Activated gamma-delta T cell (primary cell): ENCODE measurements around the gene SPOPL.

Source experiments
- DNase-seq: peaks from one replicate; lab custom pipeline; 2025; lab: John Stamatoyannopoulos, UW

Gene SPOPL

GRCh38 chr2:138600732-138601457 is 99.3 kb downstream of the SPOPL start:
- no peak for DNase-seq

GRCh38 chr2:138601458-138602165 is 100.0 kb downstream of the SPOPL start:
- no peak for DNase-seq

DNA sequence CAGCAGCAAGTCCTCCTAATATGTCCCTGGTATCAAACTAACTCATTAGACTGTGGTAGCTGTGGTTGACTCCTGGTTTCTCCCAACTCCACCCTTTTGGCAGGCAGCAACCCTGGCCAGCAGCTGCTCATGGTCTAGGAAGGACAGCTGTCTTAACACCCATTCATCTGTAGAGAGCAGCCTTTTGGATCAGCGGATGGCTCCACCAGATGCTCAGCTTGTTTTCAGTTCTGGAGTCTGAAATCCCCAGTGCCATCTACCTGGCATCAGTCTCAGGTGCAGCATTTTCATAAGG is 100.5 kb downstream of the SPOPL start:
- DNase-seq = no peak

DNA sequence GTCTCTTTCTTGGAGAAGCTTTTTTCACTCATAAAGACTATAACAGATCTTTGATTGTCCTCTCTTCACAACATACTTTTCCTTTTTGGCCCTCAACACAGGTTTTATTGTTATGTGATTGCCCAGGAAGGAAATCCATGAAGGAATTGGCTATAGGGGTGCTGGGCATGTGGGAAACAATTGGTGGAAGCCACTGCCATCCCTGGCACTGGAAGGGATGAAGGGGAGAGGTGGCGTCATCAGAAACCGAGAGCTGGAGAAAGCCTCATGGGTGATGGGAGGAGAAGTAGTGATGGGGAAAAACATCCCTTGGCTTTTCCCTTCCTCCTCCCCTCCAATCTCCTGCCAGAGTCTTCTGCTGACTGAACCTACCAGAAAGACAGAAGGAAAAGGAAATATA is 106.2 kb downstream of the SPOPL start:
- no peak for DNase-seq

DNA sequence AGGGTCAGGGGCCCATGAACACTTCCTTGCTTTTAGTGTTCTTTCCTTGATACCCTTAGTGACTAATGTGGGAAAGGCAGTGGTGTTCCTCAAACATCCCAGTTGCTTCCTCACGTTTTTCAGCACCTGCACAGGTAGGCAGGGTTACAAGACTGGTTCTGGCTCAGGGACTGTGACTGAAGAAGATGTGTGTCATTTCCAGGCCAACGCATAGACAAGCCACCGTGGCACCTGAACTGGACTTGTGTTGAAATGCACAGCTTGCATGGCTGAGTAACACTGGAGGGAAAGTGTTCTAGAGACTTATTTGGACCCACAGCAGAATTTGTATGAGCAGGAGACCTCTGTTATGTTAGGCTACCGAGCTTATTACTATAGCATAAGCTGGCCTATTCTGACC is 107.9 kb downstream of the SPOPL start:
- DNase-seq = no peak

- DNase-seq = no peak
Observed at GRCh38 chr2:138610201-138610953, 108.8 kb downstream of the SPOPL start.

DNA sequence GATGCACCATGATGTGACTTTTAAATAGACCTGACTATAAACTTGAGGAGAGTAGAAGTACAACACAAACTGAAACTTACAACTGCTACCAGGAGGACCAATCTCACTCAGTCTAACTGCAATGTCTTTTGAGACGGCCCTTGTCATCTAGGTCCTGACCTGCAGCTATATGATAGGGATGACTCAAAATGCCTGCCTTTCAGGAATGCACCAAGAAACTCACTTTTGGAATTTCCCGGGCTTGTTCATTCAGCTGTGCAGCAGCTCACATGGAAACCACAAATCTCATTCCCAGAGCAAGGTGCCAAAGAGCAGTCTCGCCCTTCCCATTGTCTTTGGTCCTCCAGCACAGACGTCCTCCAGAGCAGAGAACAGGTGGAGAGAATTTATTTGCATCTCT is 113.7 kb downstream of the SPOPL start:
- no peak for DNase-seq

- DNase-seq = no peak
Observed at GRCh38 chr2:138617026-138617425, 115.5 kb downstream of the SPOPL start.

- DNase-seq = no peak
Observed at GRCh38 chr2:138618971-138619370, 117.4 kb downstream of the SPOPL start.

DNA sequence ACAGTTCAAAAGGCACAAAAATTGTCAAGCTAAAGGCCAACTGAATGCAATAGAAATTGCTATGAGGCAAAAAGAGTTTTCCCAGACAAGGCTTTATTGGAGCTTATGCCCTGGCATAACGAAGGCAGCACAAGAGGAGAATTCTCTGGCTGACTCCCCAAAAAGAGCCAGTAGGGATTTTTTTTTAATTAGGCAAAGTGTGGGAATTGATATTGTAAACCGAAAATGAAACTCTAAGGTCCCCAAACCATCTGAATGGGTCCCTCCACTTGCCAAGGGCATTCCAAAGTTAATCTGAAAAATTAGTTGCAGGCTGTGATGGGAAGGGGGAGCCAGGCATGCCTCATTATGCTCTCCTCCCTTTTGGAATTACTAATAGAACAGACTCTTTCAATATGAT is 118.9 kb downstream of the SPOPL start:
- no peak for DNase-seq

DNA sequence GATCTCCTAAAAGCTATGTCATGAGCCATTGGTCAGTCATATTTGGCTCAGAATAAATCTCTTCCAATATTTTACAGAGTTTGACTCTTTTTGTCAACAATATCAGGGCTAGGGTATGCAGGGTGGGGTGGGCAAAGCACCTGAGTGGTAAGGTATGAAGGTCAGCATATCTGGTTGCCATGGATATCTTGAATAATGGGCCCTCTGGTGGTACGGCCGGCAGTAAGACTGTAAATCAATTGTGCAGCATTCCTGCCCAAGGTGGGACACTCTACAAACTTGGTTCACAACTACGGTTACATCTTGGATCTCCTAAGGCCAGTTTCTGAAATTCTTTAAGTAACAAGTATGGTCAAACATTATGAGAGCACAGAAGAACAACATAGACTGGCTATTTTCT is 119.6 kb downstream of the SPOPL start:
- DNase-seq = no peak

DNA sequence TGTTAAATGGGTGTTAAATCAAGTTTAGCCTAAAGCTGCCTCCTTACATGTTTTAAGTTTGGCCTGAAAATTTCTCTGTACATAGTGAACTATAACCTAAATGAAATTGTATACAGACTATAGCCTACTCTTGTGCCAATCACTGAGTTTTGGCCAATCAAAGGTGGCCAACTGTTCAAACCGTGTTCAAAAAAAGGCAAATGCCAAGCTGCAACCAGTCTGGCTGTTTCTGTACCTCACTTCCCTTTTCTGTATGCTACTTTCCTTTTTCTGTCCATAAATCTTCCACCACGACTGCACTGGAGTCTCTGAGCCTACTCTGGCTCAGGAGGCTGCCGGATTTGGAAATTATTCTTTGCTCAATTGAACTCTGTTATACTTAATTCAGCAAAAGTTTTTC is 121.0 kb downstream of the SPOPL start:
- DNase-seq = no peak
